IMR-90 (cell line): ENCODE results near the gene CTTN. TPM values are rescaled to one million over a fixed set of nuclear protein-coding genes. Genes with fewer than 3 reads are reported as not detected.

Source experiments
- ATAC-seq: fragments of 200-7000 bp; cut with Tn5 transposase; 2 replicates; pipeline ENCODE4 v1.9.1; 2020; ENCODE audit warnings: low read depth, mild to moderate bottlenecking, moderate library complexity
- BruUV-seq: library from RNA; stranded (reverse); fragments of 400-500 nt; replicated peaks from 2 replicates; lab custom pipeline; 2021; lab: Mats Ljungman, UMichigan
- CTCF ChIA-PET: fragments of 300-600 bp; formaldehyde crosslinking; extraction: SDS; loops from one replicate; lab custom pipeline; 2021; ENCODE audit warnings: antibody characterized with exemption; lab: Yijun Ruan, JAX
- POLR2A ChIA-PET: fragments of 300-600 bp; sonication (Branson Sonifier 250); formaldehyde crosslinking; loops from one replicate; lab custom pipeline; 2022; ENCODE audit warnings: antibody characterized with exemption; ENCODE audit not compliant: unreplicated experiment; lab: Charles Lee
- DNase-seq: peaks from one replicate; pipeline ENCODE4 v3.0.0; 2013
- H2AFZ ChIP-seq: replicated peaks from 2 replicates; pipeline ENCODE3; 2013; ENCODE audit warnings: low read length, mild to moderate bottlenecking; ENCODE audit not compliant: poor library complexity
- H2AK5ac ChIP-seq: 2 replicates; pipeline ENCODE4 v1.6.1; 2013; ENCODE audit warnings: low read depth, low read length, inconsistent platforms
- H2AK9ac ChIP-seq: replicated peaks from 2 replicates; pipeline ENCODE3; 2013; ENCODE audit warnings: mild to moderate bottlenecking, low read depth, low read length, moderate library complexity; ENCODE audit not compliant: poor library complexity
- H2BK120ac ChIP-seq: 2 replicates; pipeline ENCODE4 v1.6.1; 2013; ENCODE audit warnings: low read depth, low read length, inconsistent platforms
- H2BK15ac ChIP-seq: 3 replicates; pipeline ENCODE4 v1.6.1; 2013; ENCODE audit warnings: low read depth, low read length, inconsistent platforms
- H2BK20ac ChIP-seq: 2 replicates; pipeline ENCODE4 v1.6.1; 2013; ENCODE audit warnings: low read depth, mild to moderate bottlenecking, inconsistent platforms, low read length, moderate library complexity
- H2BK5ac ChIP-seq: 2 replicates; pipeline ENCODE4 v1.6.1; 2013; ENCODE audit warnings: mild to moderate bottlenecking, low read depth, low read length, inconsistent platforms; ENCODE audit not compliant: poor library complexity, severe bottlenecking
- H3K14ac ChIP-seq: replicated peaks from 2 replicates; pipeline ENCODE4 v1.6.1; 2013; ENCODE audit warnings: low read depth, low read length, inconsistent platforms
- H3K18ac ChIP-seq: 2 replicates; pipeline ENCODE4 v1.6.1; 2013; ENCODE audit warnings: low read depth, low read length, control low read depth
- H3K23ac ChIP-seq: 2 replicates; pipeline ENCODE4 v1.6.1; 2013; ENCODE audit warnings: low read depth, low read length, inconsistent platforms
- H3K27ac ChIP-seq: 2 replicates; pipeline ENCODE4 v1.5.1; 2013; ENCODE audit warnings: mild to moderate bottlenecking, control low read depth, low read length; ENCODE audit not compliant: insufficient read depth
- H3K27me3 ChIP-seq: 2 replicates; pipeline ENCODE4 v1.6.1; 2013; ENCODE audit warnings: low read length; ENCODE audit not compliant: control insufficient read depth, insufficient read depth
- H3K36me3 ChIP-seq: 2 replicates; pipeline ENCODE4 v1.6.1; 2013; ENCODE audit warnings: low read length, mixed read lengths; ENCODE audit not compliant: control insufficient read depth, insufficient read depth
- H3K4ac ChIP-seq: 2 replicates; pipeline ENCODE4 v1.6.1; 2013; ENCODE audit warnings: low read depth, low read length, inconsistent platforms
- H3K4me1 ChIP-seq: 2 replicates; pipeline ENCODE4 v1.6.1; 2013; ENCODE audit warnings: low read length, mixed read lengths; ENCODE audit not compliant: control insufficient read depth, insufficient read depth
- H3K4me2 ChIP-seq: 2 replicates; pipeline ENCODE4 v1.6.1; 2013; ENCODE audit warnings: low read depth, mild to moderate bottlenecking, control low read depth, low read length, moderate library complexity
- H3K4me3 ChIP-seq: 2 replicates; pipeline ENCODE4 v1.5.1; 2013; ENCODE audit warnings: low read depth, mild to moderate bottlenecking, control low read depth, low read length, moderate library complexity; ENCODE audit not compliant: insufficient read depth
- H3K56ac ChIP-seq: 2 replicates; pipeline ENCODE4 v1.6.1; 2013; ENCODE audit warnings: low read length, inconsistent platforms; ENCODE audit not compliant: insufficient read depth; ENCODE audit errors: extremely low read depth
- H3K79me1 ChIP-seq, 2 experiments: 2 replicates each; pipeline ENCODE4 v1.6.1; 2013; ENCODE audit warnings: low read length in 2 of 2, inconsistent platforms in 1 of 2, low read depth in 1 of 2
- H3K9ac ChIP-seq: 2 replicates; pipeline ENCODE4 v1.6.1; 2013; ENCODE audit warnings: low read depth, low read length, control low read depth
- H3K9me1 ChIP-seq: 2 replicates; pipeline ENCODE4 v1.6.1; 2013; ENCODE audit warnings: low read length, inconsistent platforms; ENCODE audit not compliant: insufficient read depth
- H3K9me3 ChIP-seq: 2 replicates; pipeline ENCODE4 v1.6.1; 2013; ENCODE audit warnings: low read length; ENCODE audit not compliant: control insufficient read depth, insufficient read depth
- H4K20me1 ChIP-seq: 2 replicates; pipeline ENCODE4 v1.6.1; 2013; ENCODE audit warnings: low read length, inconsistent platforms; ENCODE audit not compliant: insufficient read depth
- H4K5ac ChIP-seq: 2 replicates; pipeline ENCODE4 v1.6.1; 2013; ENCODE audit warnings: mild to moderate bottlenecking, low read depth, low read length, control low read depth
- H4K8ac ChIP-seq, 2 experiments: 2 replicates each; pipeline ENCODE4 v1.6.1; 2013; ENCODE audit warnings: low read depth in 2 of 2, low read length in 2 of 2, control low read depth in 1 of 2, inconsistent platforms in 1 of 2
- H4K91ac ChIP-seq: 2 replicates; pipeline ENCODE4 v1.6.1; 2013; ENCODE audit warnings: low read depth, low read length, inconsistent platforms; ENCODE audit not compliant: insufficient read depth
- CEBPB ChIP-seq: IDR thresholded peaks from 2 replicates; pipeline ENCODE4 v1.6.1; 2012; ENCODE audit warnings: low read depth, low read length, improper control_type of control experiment
- MAFK ChIP-seq: IDR thresholded peaks from 2 replicates; pipeline ENCODE4 v1.6.1; 2012; ENCODE audit warnings: low read depth, low read length, improper control_type of control experiment
- MAZ ChIP-seq: IDR thresholded peaks from 2 replicates; pipeline ENCODE4 v1.6.1; 2012; ENCODE audit warnings: low read depth, mild to moderate bottlenecking, low read length, improper control_type of control experiment, moderate library complexity, borderline replicate concordance
- MXI1 ChIP-seq: IDR thresholded peaks from 2 replicates; pipeline ENCODE4 v1.6.1; 2012; ENCODE audit warnings: low read depth, mild to moderate bottlenecking, low read length, moderate library complexity, borderline replicate concordance
- WGBS, 2 experiments: methylation state at CpG; one replicate each; pipeline versions ENCODE4 v1.1.5 to v1.1.7; 2013; ENCODE audit warnings: missing lambda C conversion rate in 2 of 2; ENCODE audit not compliant: insufficient read length in 1 of 2; ENCODE audit errors: extremely low coverage in 2 of 2; 5-methylcytosine and 5-hydroxymethylcytosine counted together
- dilution Hi-C: fragments of 300-500 bp; cut with HindIII; formaldehyde crosslinking; loops from one replicate; pipeline ENCODE4 v1.14.3; 2018; ENCODE audit warnings: low sequenced_read_pairs; ENCODE audit not compliant: unreplicated experiment
- in situ Hi-C: fragments of 300-500 bp; cut with MboI; formaldehyde crosslinking; loops from 3 replicates; pipeline ENCODE4 v1.14.3; 2019; ENCODE audit warnings: low sequenced_read_pairs, inconsistent platforms, mixed read lengths
- intact Hi-C: fragments of 100-400 bp; cut with micrococcal nuclease; formaldehyde crosslinking; loops from 2 replicates; pipeline ENCODE4 v1.10.0; 2022
- polyA plus RNA-seq, 3 experiments: library from polyadenylated mRNA; depleted of rRNA; stranded (reverse); fragments of >200 nt; gene quantifications; 2 replicates each; pipeline ENCODE4 v1.2.3, GENCODE V29; 2012; ENCODE audit warnings: low replicate concordance in 1 of 3
- total RNA-seq: library from RNA; depleted of rRNA; stranded (reverse); fragments of >200 nt; gene quantifications from 2 replicates; pipeline ENCODE4 v1.2.3, GENCODE V29; 2012
- TF ChIP-seq, protein P1 (sequence below): conservative IDR thresholded peaks from 2 replicates; pipeline ENCODE4 v1.5.1; 2012; ENCODE audit warnings: mild to moderate bottlenecking, low read depth, low read length, improper control_type of control experiment

The CTTN gene
- total and polyA plus RNA-seq, 2 of the 4 experiments (the other 2 are of a cell fraction), result 287 to 296 TPM

DNA sequence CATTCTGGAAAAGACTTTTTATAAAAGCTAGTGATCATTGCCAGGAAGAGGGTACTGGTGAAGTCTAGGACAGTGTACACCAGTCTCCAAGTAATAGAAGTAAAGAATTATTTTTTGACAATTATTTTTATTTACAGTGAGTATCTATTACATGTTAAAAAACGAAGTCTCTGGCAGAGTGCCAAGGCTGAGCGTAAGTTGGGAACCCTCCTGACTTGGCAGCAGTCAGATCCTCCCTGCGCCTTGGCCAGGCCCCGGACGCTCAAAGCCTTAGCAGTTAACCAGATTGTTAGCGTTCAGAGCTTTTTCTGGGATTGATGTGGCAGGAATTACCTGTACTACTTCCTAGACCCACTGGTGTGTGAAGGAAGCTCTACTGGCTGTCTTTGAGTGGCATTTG is 38.1 kb upstream of the CTTN start:
- ChIA-PET POLR2A (no interaction called here), CTCF (no interaction called here)
- H2AK5ac ChIP-seq, result no peak overlapping the region
- H4K5ac ChIP-seq, result no peak overlapping the region
- H4K8ac ChIP-seq, result no peak overlapping the region
- no peaks in the 10 kb centered on the region for H4K20me1 ChIP-seq
- H2BK15ac ChIP-seq, result no peak overlapping the region
- no peak overlapping the region for H3K23ac ChIP-seq
- no peaks in the 10 kb centered on the region for H3K27me3 ChIP-seq
- H3K79me1 ChIP-seq, result peaks cover 5 to 12% of the 10 kb centered on the region in 2 experiments; a peak in 3 of 4 replicates
- H2BK120ac ChIP-seq, result no peak overlapping the region
- WGBS, 2 experiments, result 67% methylated on average over 3 of the region's 6 CpGs; no CpG with 5 or more reads in 1 of the 2 experiments
- H2AK9ac ChIP-seq, result no peak overlapping the region
- no peaks in the 10 kb centered on the region for H3K9me3 ChIP-seq
- H3K56ac ChIP-seq, result no peak overlapping the region
- TF ChIP-seq CEBPB, result no peak
- no peak for TF ChIP-seq MAZ
- TF ChIP-seq MAFK, result no peak
- no peak for TF ChIP-seq MXI1
- TF ChIP-seq, protein P1, sequence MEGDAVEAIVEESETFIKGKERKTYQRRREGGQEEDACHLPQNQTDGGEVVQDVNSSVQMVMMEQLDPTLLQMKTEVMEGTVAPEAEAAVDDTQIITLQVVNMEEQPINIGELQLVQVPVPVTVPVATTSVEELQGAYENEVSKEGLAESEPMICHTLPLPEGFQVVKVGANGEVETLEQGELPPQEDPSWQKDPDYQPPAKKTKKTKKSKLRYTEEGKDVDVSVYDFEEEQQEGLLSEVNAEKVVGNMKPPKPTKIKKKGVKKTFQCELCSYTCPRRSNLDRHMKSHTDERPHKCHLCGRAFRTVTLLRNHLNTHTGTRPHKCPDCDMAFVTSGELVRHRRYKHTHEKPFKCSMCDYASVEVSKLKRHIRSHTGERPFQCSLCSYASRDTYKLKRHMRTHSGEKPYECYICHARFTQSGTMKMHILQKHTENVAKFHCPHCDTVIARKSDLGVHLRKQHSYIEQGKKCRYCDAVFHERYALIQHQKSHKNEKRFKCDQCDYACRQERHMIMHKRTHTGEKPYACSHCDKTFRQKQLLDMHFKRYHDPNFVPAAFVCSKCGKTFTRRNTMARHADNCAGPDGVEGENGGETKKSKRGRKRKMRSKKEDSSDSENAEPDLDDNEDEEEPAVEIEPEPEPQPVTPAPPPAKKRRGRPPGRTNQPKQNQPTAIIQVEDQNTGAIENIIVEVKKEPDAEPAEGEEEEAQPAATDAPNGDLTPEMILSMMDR, result no peak
- H3K9me1 ChIP-seq, result peaks cover 6% of the 10 kb centered on the region; the same call in 1 of the 2 replicates
- H2BK5ac ChIP-seq, result no peak overlapping the region
- H3K4me1 ChIP-seq, result no peaks in the 10 kb centered on the region
- no peak overlapping the region for H3K4ac ChIP-seq
- peaks cover 52% of the 10 kb centered on the region for H3K36me3 ChIP-seq
- no peak overlapping the region for H2BK20ac ChIP-seq
- H3K27ac ChIP-seq, result no peak overlapping the region
- ATAC-seq (no peak), DNase-seq (no peak)
- H3K4me2 ChIP-seq, result no peak overlapping the region
- H3K9ac ChIP-seq, result no peak overlapping the region
- BruUV-seq, result no TSS peak
- H3K18ac ChIP-seq, result no peak overlapping the region
- H3K4me3 ChIP-seq, result no peak overlapping the region
- in situ Hi-C loops, result no loop called here
- no peak overlapping the region for H2AFZ ChIP-seq
- intact Hi-C loops, result no loop called here
- dilution Hi-C loops, result no loop called here
- H3K14ac ChIP-seq, result no peak overlapping the region
- H4K91ac ChIP-seq, result no peak overlapping the region
